ENCODE results near the gene SLC66A2. TPM values are rescaled to one million over a fixed set of nuclear protein-coding genes. Genes with fewer than 3 reads are reported as not detected.
A peak's percentile ranks its signal among the peaks of the same experiment; 100 is the strongest.
"Not testable (repeated sequence)": the region's sequence is repeated elsewhere in the genome, so short reads cannot be mapped to it uniquely, and the experiment has no call there.

SLC66A2 gene
- polyA plus RNA-seq, 1 donor: 16.2 TPM

DNA sequence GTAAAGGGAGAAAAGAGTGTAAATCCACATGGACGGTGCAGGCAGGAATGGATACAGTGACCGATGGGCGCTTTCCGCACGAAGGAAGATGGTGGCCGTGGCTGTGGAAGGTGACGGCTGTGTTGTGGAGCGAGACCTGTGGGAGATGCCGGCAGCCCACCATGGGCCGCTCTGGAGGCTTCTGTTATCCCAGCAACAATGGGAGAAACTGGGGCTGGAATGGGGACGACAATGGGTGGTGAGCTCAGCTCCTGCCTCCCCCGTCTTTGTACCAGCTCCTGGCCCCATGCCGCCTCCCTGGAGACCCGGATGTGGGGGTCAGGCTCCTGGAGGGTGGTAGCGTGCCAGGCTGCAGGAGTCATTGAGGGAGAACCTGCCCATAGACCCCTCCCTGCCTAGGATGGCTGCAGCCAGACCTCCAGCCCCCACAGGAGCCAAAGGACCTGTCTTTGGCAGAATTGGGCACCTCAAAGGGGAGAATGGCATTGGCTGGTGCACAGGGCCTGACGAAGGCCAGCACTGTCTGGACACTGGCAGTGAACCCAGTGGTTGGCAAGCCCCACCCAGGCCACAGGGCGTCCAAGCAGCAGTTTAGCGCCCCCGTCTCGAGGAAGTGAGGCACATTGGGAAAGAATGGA lies 72.6 kb downstream of the SLC66A2 start:
- WGBS (ENCODE audit: insufficient coverage, low lambda C conversion rate): no CpG with 5 or more reads among the region's 20 CpGs
- Histone ChIP-seq H3K27me3 (ENCODE audit: control insufficient read depth, insufficient read depth, low read length) (no peaks in the 10 kb centered on the region), H3K36me3 (ENCODE audit: control insufficient read depth, insufficient read depth, low read length) (no peaks in the 10 kb centered on the region), H3K27ac (ENCODE audit: low read length) (no peak overlapping the region), H3K9me3 (ENCODE audit: control insufficient read depth, low read depth, low read length) (peaks cover 11% of the 10 kb centered on the region), H3K4me1 (ENCODE audit: control insufficient read depth, insufficient read depth, low read length) (peaks cover 2% of the 10 kb centered on the region), H3K4me3 (ENCODE audit: low read length) (no peak overlapping the region)
- DNase-seq: no peak

DNA sequence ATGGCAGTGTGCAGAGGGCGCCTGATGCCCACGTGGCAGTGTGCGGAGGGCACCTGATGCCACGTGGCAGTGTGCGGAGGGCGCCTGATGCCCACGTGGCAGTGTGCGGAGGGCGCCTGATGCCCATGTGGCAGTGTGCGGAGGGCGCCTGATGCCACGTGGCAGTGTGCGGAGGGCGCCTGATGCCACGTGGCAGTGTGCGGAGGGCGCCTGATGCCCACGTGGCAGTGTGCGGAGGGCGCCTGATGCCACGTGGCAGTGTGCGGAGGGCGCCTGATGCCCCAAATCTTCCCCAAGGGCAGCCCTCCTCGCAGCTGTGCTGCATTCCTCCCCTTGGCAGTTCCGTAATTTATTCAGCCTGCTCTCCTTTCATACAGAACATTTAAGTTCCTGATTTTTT lies 73.2 kb downstream of the SLC66A2 start:
- H3K36me3 ChIP-seq (ENCODE audit: control insufficient read depth, insufficient read depth, low read length); H3K9me3 ChIP-seq (ENCODE audit: control insufficient read depth, low read depth, low read length); H3K27me3 ChIP-seq (ENCODE audit: control insufficient read depth, insufficient read depth, low read length); DNase-seq; H3K4me1 ChIP-seq (ENCODE audit: control insufficient read depth, insufficient read depth, low read length); H3K27ac ChIP-seq (ENCODE audit: low read length); H3K4me3 ChIP-seq (ENCODE audit: low read length): not testable (repeated sequence)
- 100% methylated on average over 2 of the region's 25 CpGs for WGBS (ENCODE audit: insufficient coverage, low lambda C conversion rate)

DNA sequence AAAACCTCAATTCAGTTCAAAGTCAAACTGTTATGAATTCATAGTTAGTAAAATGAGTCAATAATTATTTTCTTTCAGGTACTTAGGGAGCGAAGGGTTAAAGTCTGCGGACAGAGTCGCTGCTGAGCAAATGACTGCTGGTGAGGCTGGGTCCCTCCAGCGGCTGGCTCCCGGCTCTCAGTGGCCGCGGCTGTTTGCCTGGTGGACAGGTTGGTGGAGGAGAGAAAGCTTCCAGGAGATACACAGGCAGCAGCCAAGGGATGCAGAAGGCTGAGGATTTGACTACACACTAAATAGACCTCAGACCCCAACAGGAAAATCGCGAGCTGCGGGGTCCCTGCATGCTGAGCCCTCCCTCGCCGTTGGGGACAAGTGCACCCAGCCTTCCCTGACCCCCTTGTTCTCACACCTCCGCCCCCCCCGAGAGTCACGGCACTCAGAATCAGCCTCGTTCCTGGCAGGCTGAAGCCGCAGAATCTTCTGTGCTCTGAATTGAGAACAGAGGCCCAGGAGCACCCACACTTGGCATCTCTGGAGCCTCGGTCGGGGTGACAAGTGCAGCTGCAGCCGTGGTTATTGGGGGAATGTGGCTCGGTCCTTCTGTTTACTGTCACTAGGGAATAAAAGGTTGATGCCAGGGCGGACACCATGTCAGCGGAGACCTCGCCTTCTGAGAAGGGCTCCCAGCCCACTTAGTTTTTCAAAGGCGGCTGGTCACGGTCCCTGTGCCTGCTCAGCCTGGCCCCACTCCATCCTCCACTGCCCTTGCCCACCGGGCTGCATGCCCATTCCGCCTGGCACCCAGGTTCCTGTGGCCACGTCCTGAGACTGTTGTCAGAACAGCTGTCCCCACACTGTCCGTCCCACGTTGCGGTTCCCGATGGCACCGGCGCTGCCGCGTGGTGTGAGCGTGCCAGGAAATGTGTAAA lies 74.0 kb downstream of the SLC66A2 start:
- Histone ChIP-seq H3K9me3 (ENCODE audit: control insufficient read depth, low read depth, low read length) (peaks cover under 1% of the 10 kb centered on the region), H3K27me3 (ENCODE audit: control insufficient read depth, insufficient read depth, low read length) (peaks cover 10% of the 10 kb centered on the region), H3K36me3 (ENCODE audit: control insufficient read depth, insufficient read depth, low read length) (no peaks in the 10 kb centered on the region), H3K27ac (ENCODE audit: low read length) (no peak overlapping the region), H3K4me1 (ENCODE audit: control insufficient read depth, insufficient read depth, low read length) (peaks cover 2% of the 10 kb centered on the region), H3K4me3 (ENCODE audit: low read length) (no peak overlapping the region)
- peak in 1 of 2 donors; percentile 24 for DNase-seq
- whole genome bisulfite sequencing (ENCODE audit: insufficient coverage, low lambda C conversion rate): no CpG with 5 or more reads among the region's 38 CpGs

DNA sequence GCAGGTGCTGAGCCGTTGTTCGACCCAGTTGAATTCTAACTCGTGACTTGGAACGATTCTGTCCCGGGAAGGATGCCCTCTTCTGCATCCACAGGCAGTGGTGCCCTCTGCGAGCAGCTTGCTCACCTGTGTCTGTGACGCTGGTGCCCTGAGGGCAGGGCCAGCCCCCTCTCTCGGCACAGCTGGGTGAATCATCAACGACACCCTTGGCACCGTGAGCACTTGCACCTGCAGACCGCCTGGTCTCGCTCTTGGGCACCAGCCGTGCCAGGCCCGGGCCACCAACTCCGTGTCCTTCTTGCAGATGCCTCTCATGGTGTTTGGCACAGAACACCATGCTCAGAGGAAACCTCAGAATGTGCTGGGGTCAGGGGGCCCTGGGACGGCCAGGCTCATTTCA lies 75.0 kb downstream of the SLC66A2 start:
- Histone ChIP-seq H3K9me3 (ENCODE audit: control insufficient read depth, low read depth, low read length) (no peaks in the 10 kb centered on the region), H3K36me3 (ENCODE audit: control insufficient read depth, insufficient read depth, low read length) (no peaks in the 10 kb centered on the region), H3K4me1 (ENCODE audit: control insufficient read depth, insufficient read depth, low read length) (peaks cover 2% of the 10 kb centered on the region), H3K27ac (ENCODE audit: low read length) (no peak overlapping the region), H3K27me3 (ENCODE audit: control insufficient read depth, insufficient read depth, low read length) (peaks cover 11% of the 10 kb centered on the region), H3K4me3 (ENCODE audit: low read length) (no peak overlapping the region)
- WGBS (ENCODE audit: insufficient coverage, low lambda C conversion rate): no CpG with 5 or more reads among the region's 16 CpGs
- no peak for DNase-seq

GRCh38 chr18:79875931-79876461 lies 75.5 kb downstream of the SLC66A2 start:
- no CpG with 5 or more reads among the region's 23 CpGs for WGBS (ENCODE audit: insufficient coverage, low lambda C conversion rate)
- Histone ChIP-seq H3K27ac (ENCODE audit: low read length) (no peak overlapping the region), H3K36me3 (ENCODE audit: control insufficient read depth, insufficient read depth, low read length) (no peaks in the 10 kb centered on the region), H3K9me3 (ENCODE audit: control insufficient read depth, low read depth, low read length) (no peaks in the 10 kb centered on the region), H3K4me1 (ENCODE audit: control insufficient read depth, insufficient read depth, low read length) (peaks cover 2% of the 10 kb centered on the region), H3K27me3 (ENCODE audit: control insufficient read depth, insufficient read depth, low read length) (peaks cover 11% of the 10 kb centered on the region), H3K4me3 (ENCODE audit: low read length) (no peak overlapping the region)
- no peak for DNase-seq

DNA sequence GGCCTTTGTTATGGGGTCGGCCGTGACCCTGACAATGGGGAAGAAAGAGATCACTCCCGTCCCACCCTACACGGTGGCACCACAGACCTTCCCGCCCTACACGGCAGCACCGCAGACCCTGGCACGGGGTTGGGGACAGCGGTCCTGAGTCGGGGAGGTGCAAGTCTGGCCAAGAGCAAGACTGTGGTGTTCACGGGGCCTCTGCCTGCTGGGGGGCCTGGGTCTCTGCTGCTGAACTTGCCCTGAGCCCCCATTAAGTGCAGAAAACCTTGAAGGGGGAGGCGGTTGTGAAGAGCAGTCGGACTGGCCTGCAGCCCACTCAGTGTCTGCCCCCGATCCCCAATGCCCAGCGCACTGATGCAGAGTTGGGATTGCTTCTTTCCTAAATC lies 75.9 kb downstream of the SLC66A2 start:
- WGBS (ENCODE audit: insufficient coverage, low lambda C conversion rate): no CpG with 5 or more reads among the region's 15 CpGs
- no peak for DNase-seq
- Histone ChIP-seq H3K4me3 (ENCODE audit: low read length) (no peak overlapping the region), H3K27me3 (ENCODE audit: control insufficient read depth, insufficient read depth, low read length) (peaks cover 11% of the 10 kb centered on the region), H3K36me3 (ENCODE audit: control insufficient read depth, insufficient read depth, low read length) (no peaks in the 10 kb centered on the region), H3K4me1 (ENCODE audit: control insufficient read depth, insufficient read depth, low read length) (peaks cover 2% of the 10 kb centered on the region), H3K27ac (ENCODE audit: low read length) (no peak overlapping the region), H3K9me3 (ENCODE audit: control insufficient read depth, low read depth, low read length) (no peaks in the 10 kb centered on the region)

GRCh38 chr18:79874553-79875530 lies 76.6 kb downstream of the SLC66A2 start:
- H3K27me3 ChIP-seq (ENCODE audit: control insufficient read depth, insufficient read depth, low read length): peaks cover 11% of the 10 kb centered on the region
- H3K36me3 ChIP-seq (ENCODE audit: control insufficient read depth, insufficient read depth, low read length): no peaks in the 10 kb centered on the region
- peaks cover under 1% of the 10 kb centered on the region for H3K9me3 ChIP-seq (ENCODE audit: control insufficient read depth, low read depth, low read length)
- no peak overlapping the region for H3K4me3 ChIP-seq (ENCODE audit: low read length)
- WGBS (ENCODE audit: insufficient coverage, low lambda C conversion rate): no CpG with 5 or more reads among the region's 24 CpGs
- no peak overlapping the region for H3K27ac ChIP-seq (ENCODE audit: low read length)
- DNase-seq: no peak
- H3K4me1 ChIP-seq (ENCODE audit: control insufficient read depth, insufficient read depth, low read length): peaks cover 2% of the 10 kb centered on the region

DNA sequence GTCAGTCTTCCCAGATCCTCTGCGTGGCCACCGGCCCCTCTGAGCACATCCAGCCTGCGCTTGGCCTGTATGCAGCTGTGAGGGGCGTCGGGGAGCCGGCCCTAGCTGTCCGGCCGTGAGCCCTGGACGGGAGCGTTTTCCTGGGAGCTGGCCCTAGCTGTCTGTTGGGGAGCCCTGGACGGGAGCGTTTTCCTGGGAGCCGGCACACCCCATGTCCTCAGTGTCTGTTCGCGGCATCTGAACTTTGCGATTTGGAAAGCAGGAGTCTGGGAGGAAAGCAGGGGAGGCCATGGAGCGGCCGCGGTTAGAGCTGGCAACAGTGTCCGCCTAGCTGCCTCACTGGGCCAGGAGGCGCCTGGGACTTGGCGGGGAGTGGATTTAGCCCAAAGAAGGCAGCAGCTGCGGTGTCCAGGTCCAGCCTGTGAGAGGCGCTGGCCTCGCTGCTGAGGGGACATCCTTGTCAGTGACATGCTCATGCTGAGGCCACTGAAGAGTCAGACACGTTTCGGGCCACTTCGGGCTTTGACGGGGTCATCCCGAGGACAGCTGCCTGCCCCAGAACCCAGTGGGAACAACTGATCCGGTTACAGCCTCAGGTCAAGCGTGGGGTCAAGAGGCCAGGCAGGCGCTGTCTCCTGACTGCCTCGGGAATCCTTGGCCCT lies 77.9 kb downstream of the SLC66A2 start:
- H3K36me3 ChIP-seq (ENCODE audit: control insufficient read depth, insufficient read depth, low read length): no peaks in the 10 kb centered on the region
- H3K27ac ChIP-seq (ENCODE audit: low read length): no peak overlapping the region
- H3K4me3 ChIP-seq (ENCODE audit: low read length): no peak overlapping the region
- H3K4me1 ChIP-seq (ENCODE audit: control insufficient read depth, insufficient read depth, low read length): peaks cover 2% of the 10 kb centered on the region
- peaks cover 10% of the 10 kb centered on the region for H3K9me3 ChIP-seq (ENCODE audit: control insufficient read depth, low read depth, low read length)
- peaks cover 11% of the 10 kb centered on the region for H3K27me3 ChIP-seq (ENCODE audit: control insufficient read depth, insufficient read depth, low read length)
- WGBS (ENCODE audit: insufficient coverage, low lambda C conversion rate): no CpG with 5 or more reads among the region's 34 CpGs
- DNase-seq: no peak

- Histone ChIP-seq H3K4me3 (ENCODE audit: low read length) (no peak overlapping the region), H3K9me3 (ENCODE audit: control insufficient read depth, low read depth, low read length) (peaks cover 15% of the 10 kb centered on the region), H3K4me1 (ENCODE audit: control insufficient read depth, insufficient read depth, low read length) (peaks cover 2% of the 10 kb centered on the region), H3K27ac (ENCODE audit: low read length) (no peak overlapping the region), H3K27me3 (ENCODE audit: control insufficient read depth, insufficient read depth, low read length) (peaks cover 11% of the 10 kb centered on the region), H3K36me3 (ENCODE audit: control insufficient read depth, insufficient read depth, low read length) (no peaks in the 10 kb centered on the region)
- 34% methylated on average over 4 of the region's 36 CpGs for WGBS (ENCODE audit: insufficient coverage, low lambda C conversion rate)
- DNase-seq: no peak
Measured at GRCh38 chr18:79872527-79873444, 78.7 kb downstream of the SLC66A2 start.

All from large intestine (tissue), 3 donors.